SKM-1 (cell line): Measurements from ENCODE around the gene CFAP100.

ENCODE experiments used
- DNase-seq: peaks from one replicate; lab custom pipeline; 2025; ENCODE audit not compliant: unreplicated experiment; lab: John Stamatoyannopoulos, UW

CFAP100 gene

DNA sequence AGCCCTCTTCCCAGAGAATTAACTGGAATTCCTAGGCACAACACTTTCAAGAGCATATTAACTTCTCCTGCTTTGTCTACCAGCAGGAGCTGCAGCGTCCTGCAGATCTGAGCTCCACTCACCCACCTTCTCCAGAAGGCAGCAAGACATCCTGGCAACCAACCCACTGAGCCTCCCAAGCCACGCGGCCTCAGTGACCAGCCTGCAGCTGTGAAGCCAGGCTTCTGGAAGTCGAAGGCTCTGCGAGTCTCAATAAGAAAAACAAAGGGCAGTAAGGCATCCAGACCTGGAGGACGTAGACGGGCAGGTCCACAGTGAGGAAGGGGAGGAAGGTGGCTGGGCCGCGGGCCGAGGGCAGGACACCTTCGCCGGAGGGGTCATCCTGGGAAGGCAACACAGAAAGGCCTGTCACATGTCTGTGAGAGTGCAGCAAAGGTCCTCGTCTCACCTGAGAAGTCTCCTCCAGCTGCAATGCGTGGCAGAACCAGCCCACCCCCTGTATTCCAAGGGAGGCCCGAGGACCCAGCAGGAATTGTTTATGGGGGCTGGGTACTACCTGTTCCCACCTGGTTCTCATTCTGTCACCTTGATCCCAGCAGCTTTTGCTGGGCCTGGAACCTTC is 44.7 kb downstream of the CFAP100 start:
- DNase-seq, result no peak

DNA sequence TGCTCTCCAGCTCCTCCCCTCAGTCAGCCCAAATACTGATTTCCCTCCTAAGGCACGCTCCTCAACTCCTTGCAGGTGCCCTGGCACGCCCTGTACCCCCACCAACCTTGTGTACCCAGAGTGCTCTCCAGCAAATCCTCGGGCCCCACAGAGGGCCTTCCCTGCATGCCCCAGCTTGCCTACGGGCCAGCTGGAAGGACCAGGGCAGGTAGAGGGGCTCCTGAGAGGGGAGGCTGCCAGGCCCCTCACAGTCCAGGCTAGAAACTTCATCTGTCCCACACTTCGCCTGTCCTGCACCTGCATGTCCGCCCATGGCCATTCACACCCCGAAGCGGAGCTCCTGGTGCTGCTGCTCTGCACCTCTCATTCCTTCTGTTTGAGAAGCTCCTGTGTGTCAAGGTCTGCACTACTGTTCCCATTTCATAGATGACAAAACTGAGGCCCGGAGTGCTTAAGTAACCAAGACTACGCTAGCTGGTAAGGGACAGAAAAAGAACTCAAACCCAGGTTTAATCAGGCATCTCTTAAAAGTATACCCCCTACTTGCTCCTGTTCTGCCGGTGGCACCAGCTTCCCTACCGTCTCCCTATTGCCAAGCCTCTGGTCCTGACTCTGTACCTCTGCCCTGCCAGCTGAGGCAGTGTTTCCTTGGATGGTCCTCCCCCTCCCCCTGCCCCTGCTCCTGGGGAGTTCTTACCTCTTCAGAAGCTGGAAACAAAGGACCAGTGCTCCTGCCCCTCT is 45.4 kb downstream of the CFAP100 start:
- no peak for DNase-seq

GRCh38 chr3:126440709-126440995 is 45.9 kb downstream of the CFAP100 start:
- no peak for DNase-seq

- DNase-seq, result no peak
These were observed 46.7 kb downstream of the CFAP100 start for GRCh38 chr3:126441256-126441880.

DNA sequence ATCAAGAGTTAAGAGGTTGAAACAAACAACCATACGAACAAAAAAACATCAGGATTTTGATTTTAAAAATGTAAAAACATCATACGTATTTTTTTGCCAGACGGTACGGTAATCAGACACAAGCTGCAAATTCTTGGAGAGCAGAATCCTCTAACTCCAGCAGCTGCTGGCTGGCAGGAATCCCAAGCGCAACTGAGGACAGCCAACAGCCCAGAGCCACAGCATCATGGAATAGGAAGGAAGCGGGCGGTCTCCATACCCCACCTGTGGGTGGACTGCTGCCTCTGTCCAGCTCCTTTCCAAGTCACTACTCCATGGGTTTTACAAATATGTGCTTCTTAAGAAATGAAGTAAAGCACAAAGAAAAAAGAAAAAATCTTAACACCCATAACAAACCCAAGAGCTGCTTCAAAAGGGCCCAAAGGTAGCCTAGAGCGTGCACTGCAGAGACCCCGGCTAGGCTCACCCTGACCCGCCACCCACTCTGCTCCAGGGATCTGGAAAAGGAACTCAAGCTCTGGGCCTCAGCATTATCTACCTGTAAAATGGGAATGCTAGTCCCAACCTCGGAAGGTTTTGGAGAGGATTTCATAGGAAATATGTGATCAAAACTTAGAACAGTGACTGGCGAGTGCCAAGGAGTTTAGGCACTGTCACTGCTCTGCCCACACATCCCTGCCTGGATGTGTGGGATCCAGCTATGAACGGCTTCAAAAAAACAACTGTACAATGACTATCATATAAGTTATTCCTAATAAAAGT is 47.6 kb downstream of the CFAP100 start:
- no peak for DNase-seq

DNA sequence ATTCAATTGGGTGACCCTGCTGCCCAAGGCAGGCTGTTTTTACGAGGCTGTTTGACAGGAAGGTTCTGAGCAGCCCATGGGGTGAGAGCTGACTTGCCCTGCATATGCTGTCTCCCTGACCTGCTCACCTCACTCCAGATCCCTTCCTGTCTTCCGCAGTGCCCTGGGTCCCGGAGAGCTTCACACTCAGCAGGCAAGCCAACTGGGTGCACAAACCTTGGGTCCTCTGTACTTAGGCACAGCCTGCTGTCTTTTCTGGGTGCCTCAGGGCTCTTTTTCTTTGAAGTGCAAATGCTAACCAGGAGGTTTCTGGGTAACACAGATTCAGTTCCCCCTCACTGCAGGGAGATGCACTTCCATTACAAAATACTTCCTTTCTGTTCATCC is 48.1 kb downstream of the CFAP100 start:
- DNase-seq, result no peak

GRCh38 chr3:126445506-126445905 is 50.8 kb downstream of the CFAP100 start:
- DNase-seq, result no peak

GRCh38 chr3:126446301-126446700 is 51.6 kb downstream of the CFAP100 start:
- no peak for DNase-seq

DNA sequence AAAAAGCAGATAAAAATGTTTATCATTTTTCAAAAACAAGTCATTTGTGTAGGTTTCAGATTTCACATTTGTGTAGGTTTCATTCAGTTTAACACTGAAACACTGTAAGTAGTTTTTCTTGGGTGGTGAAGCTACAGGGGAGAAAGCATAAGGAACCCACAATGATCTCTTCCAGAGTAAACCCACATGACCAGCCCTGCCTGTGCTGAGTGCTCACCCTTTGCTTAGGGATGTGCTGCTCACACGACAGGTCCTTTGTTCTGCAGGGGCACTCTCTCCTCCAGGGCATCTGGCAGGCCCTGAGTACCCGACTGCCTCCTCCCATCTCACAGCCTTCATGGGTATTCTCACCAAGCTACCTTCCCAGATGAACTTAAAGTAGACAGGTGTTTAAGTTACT is 52.1 kb downstream of the CFAP100 start:
- DNase-seq, result no peak

DNA sequence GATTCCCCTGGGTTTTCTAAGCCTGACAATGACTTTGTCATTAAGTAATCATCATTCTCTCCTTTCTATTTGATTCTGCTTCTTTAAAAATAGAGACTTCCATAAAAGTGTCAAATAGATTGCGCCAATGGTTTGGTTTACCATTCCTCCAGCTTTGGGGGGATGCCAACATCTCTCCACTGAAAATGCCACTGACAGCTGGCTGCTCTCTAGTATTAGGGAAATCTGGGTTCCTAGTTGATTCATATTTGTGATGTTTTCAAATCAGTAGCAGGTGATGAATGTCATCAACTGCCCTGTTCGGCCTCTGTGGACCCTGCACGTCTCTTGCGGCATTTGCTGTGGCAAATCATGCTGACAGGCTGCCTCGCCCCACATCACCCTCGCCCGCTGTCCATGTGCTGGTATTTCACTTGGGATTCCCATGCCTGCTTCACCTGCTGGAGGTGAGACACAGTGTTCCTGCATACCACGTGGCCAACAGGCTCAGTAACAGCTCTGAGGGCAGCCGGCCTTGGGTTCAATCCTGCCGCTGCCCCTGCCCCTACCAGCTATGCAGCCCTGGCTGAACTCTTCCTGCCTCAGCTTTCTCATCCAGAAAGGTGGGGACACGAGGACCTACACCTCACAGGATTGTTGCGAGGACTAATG is 52.9 kb downstream of the CFAP100 start:
- DNase-seq, result no peak

- DNase-seq, result no peak
These were observed 53.6 kb downstream of the CFAP100 start for GRCh38 chr3:126448136-126448892.

- no peak for DNase-seq
These were observed 54.1 kb downstream of the CFAP100 start for GRCh38 chr3:126448893-126449180.

GRCh38 chr3:126449621-126450051 is 54.9 kb downstream of the CFAP100 start:
- DNase-seq, result no peak

GRCh38 chr3:126450219-126450618 is 55.5 kb downstream of the CFAP100 start:
- DNase-seq, result no peak

DNA sequence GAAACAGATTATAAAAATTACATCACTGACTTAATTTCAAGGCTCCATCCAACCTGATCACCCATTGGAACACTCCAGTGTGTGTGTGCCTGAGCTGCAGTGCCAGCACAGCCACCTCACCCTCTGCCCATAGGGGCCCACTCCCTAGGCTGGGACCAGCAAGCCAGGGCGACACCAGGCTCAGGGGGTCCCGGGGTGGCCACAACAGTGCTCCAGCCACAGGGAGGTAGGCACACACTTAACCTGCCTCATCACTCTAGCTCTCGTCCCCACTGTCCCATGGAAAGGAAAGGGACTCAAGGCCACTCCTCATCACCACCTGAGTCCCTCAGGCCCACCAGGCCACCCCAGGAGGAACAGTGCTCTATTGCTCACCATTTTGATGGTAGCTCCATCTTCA is 56.0 kb downstream of the CFAP100 start:
- no peak for DNase-seq

GRCh38 chr3:126451511-126451910 is 56.8 kb downstream of the CFAP100 start:
- DNase-seq, result no peak

GRCh38 chr3:126452213-126452612 is 57.5 kb downstream of the CFAP100 start:
- DNase-seq, result no peak

DNA sequence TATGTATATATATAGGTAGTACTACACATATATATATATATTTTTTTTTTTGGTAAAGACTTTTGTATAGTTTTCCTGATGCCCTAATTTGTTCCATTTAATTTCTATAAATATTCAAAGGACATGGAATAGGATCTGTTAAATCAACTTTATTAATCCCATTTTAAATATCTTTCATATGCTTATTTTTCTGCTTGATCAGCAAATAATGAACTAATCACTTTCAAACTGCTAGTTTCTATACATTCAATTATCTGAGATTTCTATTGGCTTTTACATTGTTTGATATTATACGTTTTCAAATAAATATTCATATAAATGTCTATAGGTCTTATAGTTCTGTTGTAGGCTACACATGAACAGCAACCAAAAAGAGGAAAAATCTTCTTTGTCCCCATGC is 59.3 kb downstream of the CFAP100 start:
- DNase-seq, result no peak

DNA sequence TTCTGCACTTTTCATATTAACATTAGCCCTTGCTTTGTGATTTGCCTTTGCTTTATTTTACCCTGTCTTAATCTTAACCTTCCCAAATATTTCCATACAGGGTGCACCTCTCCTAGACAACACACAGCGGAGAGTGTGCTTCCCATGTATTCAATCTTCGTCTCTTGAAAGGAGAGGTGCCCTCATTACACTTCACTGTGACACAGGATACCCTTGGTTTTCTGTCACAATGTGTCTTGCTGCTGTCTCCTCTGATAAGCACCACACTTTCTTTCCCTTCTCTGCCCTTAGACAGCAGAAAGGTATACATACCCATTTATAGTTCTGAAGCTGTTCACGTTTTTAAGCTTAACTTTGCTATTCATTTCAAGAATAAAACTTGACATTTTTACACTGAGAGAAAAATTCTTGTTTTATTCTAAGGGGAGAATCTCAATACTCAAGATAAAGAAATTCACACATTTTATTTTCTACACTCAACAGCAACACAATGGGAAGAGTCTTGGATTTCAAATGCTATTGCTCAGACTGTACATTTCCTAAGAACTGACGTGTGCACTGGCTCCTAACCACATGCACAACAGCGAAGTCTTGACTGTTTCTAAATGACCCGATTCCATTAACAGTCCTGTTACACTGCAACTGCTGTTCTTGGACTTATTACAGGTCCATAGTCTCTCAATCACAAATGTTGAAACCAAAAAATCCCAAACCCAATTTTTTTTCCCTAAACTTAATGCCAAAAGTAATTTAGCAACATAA is 59.9 kb downstream of the CFAP100 start:
- no peak for DNase-seq

- DNase-seq, result no peak
These were observed 61.5 kb downstream of the CFAP100 start for GRCh38 chr3:126456211-126456610.
